Fibroblast of pulmonary artery (primary cell): Measurements from ENCODE around the gene ACP1.

ENCODE experiments used
- DNase-seq: peaks from one replicate; pipeline ENCODE4 v3.0.0-alpha.2; 2010; ENCODE audit warnings: low read depth
- H3K4me3 ChIP-seq: replicated peaks from 2 replicates; pipeline ENCODE4 v1.5.1; 2011; ENCODE audit warnings: low read depth, mild to moderate bottlenecking, control low read depth, low read length, moderate library complexity
- TF ChIP-seq, protein P1 (sequence below): IDR thresholded peaks from 2 replicates; pipeline ENCODE4 v1.5.1; 2011; ENCODE audit warnings: mild to moderate bottlenecking, control low read depth, low read length, inconsistent platforms; ENCODE audit errors: missing control alignments

ACP1 gene

DNA sequence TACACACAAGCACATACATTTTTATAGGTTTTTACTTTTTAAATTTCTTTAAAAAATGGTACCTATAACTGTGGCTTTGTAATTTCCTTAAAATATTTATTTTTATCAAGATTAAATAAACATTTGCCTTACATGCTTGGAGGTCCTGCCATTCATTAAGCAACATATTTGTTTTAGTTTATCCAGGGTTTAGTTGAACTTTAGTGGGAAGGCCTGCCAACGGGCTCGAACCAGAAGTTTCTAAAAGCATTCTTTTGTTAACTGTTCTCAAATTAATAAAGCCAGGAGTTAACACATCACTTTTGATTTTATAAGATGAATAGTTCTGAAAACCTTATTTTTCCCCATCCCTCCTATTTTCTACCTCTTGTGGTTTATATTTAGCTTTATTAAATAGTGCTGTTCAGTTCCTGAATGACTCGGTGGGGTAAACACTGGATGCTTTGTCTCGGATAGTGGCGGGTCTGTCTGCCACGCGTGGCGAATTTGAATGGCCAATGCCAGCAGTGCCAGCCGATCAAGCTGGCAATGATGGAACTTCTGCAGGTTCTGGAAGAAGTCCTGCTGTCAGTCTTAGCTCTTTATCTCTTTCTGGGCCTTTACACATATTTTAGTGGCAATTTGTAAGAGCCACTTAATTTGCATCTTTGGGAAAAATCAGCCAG, 33.1 kb upstream of the ACP1 start:
- H3K4me3 ChIP-seq, result no peak overlapping the region
- DNase-seq, result no peak
- TF ChIP-seq, protein P1, sequence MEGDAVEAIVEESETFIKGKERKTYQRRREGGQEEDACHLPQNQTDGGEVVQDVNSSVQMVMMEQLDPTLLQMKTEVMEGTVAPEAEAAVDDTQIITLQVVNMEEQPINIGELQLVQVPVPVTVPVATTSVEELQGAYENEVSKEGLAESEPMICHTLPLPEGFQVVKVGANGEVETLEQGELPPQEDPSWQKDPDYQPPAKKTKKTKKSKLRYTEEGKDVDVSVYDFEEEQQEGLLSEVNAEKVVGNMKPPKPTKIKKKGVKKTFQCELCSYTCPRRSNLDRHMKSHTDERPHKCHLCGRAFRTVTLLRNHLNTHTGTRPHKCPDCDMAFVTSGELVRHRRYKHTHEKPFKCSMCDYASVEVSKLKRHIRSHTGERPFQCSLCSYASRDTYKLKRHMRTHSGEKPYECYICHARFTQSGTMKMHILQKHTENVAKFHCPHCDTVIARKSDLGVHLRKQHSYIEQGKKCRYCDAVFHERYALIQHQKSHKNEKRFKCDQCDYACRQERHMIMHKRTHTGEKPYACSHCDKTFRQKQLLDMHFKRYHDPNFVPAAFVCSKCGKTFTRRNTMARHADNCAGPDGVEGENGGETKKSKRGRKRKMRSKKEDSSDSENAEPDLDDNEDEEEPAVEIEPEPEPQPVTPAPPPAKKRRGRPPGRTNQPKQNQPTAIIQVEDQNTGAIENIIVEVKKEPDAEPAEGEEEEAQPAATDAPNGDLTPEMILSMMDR, result no peak

DNA sequence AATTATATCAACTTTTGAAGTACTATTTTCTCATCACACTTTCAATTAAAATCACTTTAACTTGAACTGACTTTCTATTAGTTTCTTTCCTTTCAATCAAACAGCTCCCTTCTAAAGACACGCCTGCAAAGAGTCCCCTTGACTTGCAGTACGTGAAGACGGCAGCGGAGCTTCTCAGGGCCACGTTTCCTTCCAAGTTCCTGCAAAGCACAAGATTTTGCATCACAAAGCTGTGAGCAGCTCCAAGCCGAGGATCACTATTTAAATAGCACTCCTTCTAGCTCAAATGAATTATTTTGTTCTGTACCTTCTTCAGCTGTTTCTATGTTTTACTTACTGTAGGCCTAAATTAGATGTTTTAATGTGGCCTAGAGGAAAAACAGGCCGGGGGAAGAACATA, 31.7 kb upstream of the ACP1 start:
- no peak overlapping the region for H3K4me3 ChIP-seq
- TF ChIP-seq, protein P1, result no peak
- DNase-seq, result no peak

DNA sequence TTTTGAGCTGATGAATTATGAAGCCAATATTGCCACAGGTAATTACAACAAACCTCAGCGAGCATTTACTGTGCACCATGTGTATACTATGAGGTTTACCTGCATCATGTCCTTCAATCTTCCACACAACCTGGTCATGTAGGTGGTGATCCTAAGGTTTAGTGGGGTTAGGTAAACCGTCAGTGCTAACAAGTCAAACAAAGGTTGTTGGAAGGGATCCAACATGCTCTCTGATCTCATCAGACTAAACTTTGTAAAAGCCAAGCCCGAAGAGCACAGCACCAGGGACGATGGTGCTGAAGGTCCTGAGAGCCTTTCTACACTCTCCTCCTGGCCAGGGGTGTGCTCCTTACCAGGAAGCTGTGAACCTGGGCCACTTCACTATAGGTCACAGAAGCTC, 30.3 kb upstream of the ACP1 start:
- no peak for DNase-seq
- TF ChIP-seq, protein P1, result no peak
- H3K4me3 ChIP-seq, result no peak overlapping the region

DNA sequence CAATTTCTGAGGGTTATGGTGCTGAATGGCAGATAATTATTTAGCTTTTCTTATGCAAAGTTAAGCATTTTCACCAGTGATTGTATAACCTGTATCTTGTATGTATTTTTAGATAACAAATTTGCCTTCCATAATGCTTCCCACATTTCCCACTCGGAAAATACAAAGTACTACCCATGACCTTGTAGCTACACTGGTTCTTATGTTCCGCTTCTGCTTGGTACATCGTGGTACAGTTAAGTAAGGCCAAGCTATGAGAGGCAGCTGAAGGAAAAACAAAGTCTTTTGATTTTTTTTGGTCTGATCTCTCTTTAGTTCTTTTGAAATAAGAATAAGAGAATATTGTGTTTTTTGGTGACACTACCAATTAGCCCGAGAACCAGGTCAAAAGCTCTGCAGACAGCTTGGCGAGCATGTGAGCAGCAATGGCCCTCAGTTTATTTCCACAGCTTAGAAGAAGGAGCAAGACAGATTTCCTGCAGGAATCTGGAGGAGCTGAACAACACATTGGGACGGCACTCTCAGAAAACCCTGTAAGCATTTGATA, 27.7 kb upstream of the ACP1 start:
- no peak for DNase-seq
- no peak overlapping the region for H3K4me3 ChIP-seq
- TF ChIP-seq, protein P1, result no peak

DNA sequence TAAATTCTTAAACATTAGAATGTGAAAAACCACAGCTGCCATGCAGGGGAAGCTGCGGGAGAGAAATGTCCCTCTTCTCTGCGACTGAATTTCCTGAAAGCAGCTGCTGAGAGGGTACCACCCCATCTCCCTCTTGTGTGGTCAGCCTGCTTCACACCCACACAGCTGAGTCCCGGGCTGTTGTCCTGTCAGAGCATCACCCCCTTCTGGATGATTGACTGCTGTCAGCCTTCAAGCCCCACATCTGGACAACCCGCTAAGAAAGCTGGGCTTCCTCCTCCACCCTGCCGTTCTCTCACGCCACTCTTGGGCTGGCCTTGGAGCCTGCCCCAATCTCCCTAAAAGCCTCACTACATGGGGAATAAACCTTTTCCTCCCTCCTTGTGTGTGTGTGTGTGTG, 26.9 kb upstream of the ACP1 start:
- H3K4me3 ChIP-seq, result no peak overlapping the region
- DNase-seq, result no peak
- TF ChIP-seq, protein P1, result no peak

DNA sequence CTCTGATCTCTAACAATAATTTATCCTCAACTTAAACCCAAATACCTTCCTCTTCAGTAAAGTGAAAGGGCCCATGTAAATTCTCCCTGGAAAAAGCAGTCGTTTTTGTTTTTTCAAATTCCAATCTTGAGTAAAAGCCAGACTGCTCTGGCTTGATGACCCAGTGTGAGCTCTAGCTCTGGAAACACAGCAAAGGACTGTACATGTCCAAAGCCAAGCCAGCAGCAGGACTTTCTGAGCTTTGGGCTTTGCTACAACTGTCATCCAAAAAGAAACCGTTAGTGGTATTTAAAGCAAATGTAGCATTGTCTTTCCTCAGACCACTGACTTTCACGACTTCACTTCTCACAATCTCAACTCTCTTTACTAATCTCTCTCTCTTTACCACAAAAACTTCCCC, 26.3 kb upstream of the ACP1 start:
- no peak overlapping the region for H3K4me3 ChIP-seq
- DNase-seq, result no peak
- TF ChIP-seq, protein P1, result no peak

DNA sequence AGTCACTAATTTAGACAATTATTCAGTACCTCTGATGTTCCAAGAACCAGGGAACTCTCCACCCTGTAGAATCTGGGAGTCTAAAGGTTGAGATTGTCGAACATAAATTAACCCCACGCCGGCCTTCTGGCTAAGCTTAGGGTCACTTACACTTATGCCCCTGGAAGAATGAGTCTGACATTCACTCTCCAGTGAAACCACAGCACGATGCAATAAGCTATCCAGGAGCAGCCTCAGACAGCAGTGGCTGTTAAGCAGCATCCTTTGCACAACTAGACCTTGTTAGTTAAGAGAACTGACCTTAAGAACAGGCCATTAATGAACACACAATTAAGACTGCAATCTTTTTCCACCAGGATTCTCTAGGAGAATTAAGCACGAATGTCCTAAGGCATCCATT, 25.9 kb upstream of the ACP1 start:
- TF ChIP-seq, protein P1, result no peak
- no peak for DNase-seq
- no peak overlapping the region for H3K4me3 ChIP-seq
